IMR-90 (cell line): ENCODE measurements around the gene MICAL2. TPM values are rescaled to one million over a fixed set of nuclear protein-coding genes. Genes with fewer than 3 reads are reported as not detected.

ENCODE experiments used
- ATAC-seq: fragments of 200-7000 bp; cut with Tn5 transposase; 2 replicates; pipeline ENCODE4 v1.9.1; 2020; ENCODE audit warnings: low read depth, mild to moderate bottlenecking, moderate library complexity
- BruUV-seq: library from RNA; stranded (reverse); fragments of 400-500 nt; replicated peaks from 2 replicates; lab custom pipeline; 2021; lab: Mats Ljungman, UMichigan
- CTCF ChIA-PET: fragments of 300-600 bp; formaldehyde crosslinking; extraction: SDS; loops from one replicate; lab custom pipeline; 2021; ENCODE audit warnings: antibody characterized with exemption; lab: Yijun Ruan, JAX
- POLR2A ChIA-PET: fragments of 300-600 bp; sonication (Branson Sonifier 250); formaldehyde crosslinking; loops from one replicate; lab custom pipeline; 2022; ENCODE audit warnings: antibody characterized with exemption; ENCODE audit not compliant: unreplicated experiment; lab: Charles Lee
- DNase-seq: peaks from one replicate; pipeline ENCODE4 v3.0.0; 2013
- H2AFZ ChIP-seq: replicated peaks from 2 replicates; pipeline ENCODE3; 2013; ENCODE audit warnings: low read length, mild to moderate bottlenecking; ENCODE audit not compliant: poor library complexity
- H2AK5ac ChIP-seq: 2 replicates; pipeline ENCODE4 v1.6.1; 2013; ENCODE audit warnings: low read depth, low read length, inconsistent platforms
- H2AK9ac ChIP-seq: replicated peaks from 2 replicates; pipeline ENCODE3; 2013; ENCODE audit warnings: mild to moderate bottlenecking, low read depth, low read length, moderate library complexity; ENCODE audit not compliant: poor library complexity
- H2BK120ac ChIP-seq: 2 replicates; pipeline ENCODE4 v1.6.1; 2013; ENCODE audit warnings: low read depth, low read length, inconsistent platforms
- H2BK15ac ChIP-seq: 3 replicates; pipeline ENCODE4 v1.6.1; 2013; ENCODE audit warnings: low read depth, low read length, inconsistent platforms
- H2BK20ac ChIP-seq: 2 replicates; pipeline ENCODE4 v1.6.1; 2013; ENCODE audit warnings: low read depth, mild to moderate bottlenecking, inconsistent platforms, low read length, moderate library complexity
- H2BK5ac ChIP-seq: 2 replicates; pipeline ENCODE4 v1.6.1; 2013; ENCODE audit warnings: mild to moderate bottlenecking, low read depth, low read length, inconsistent platforms; ENCODE audit not compliant: poor library complexity, severe bottlenecking
- H3K14ac ChIP-seq: replicated peaks from 2 replicates; pipeline ENCODE4 v1.6.1; 2013; ENCODE audit warnings: low read depth, low read length, inconsistent platforms
- H3K18ac ChIP-seq: 2 replicates; pipeline ENCODE4 v1.6.1; 2013; ENCODE audit warnings: low read depth, low read length, control low read depth
- H3K23ac ChIP-seq: 2 replicates; pipeline ENCODE4 v1.6.1; 2013; ENCODE audit warnings: low read depth, low read length, inconsistent platforms
- H3K27ac ChIP-seq: 2 replicates; pipeline ENCODE4 v1.5.1; 2013; ENCODE audit warnings: mild to moderate bottlenecking, control low read depth, low read length; ENCODE audit not compliant: insufficient read depth
- H3K27me3 ChIP-seq: 2 replicates; pipeline ENCODE4 v1.6.1; 2013; ENCODE audit warnings: low read length; ENCODE audit not compliant: control insufficient read depth, insufficient read depth
- H3K36me3 ChIP-seq: 2 replicates; pipeline ENCODE4 v1.6.1; 2013; ENCODE audit warnings: low read length, mixed read lengths; ENCODE audit not compliant: control insufficient read depth, insufficient read depth
- H3K4ac ChIP-seq: 2 replicates; pipeline ENCODE4 v1.6.1; 2013; ENCODE audit warnings: low read depth, low read length, inconsistent platforms
- H3K4me1 ChIP-seq: 2 replicates; pipeline ENCODE4 v1.6.1; 2013; ENCODE audit warnings: low read length, mixed read lengths; ENCODE audit not compliant: control insufficient read depth, insufficient read depth
- H3K4me2 ChIP-seq: 2 replicates; pipeline ENCODE4 v1.6.1; 2013; ENCODE audit warnings: low read depth, mild to moderate bottlenecking, control low read depth, low read length, moderate library complexity
- H3K4me3 ChIP-seq: 2 replicates; pipeline ENCODE4 v1.5.1; 2013; ENCODE audit warnings: low read depth, mild to moderate bottlenecking, control low read depth, low read length, moderate library complexity; ENCODE audit not compliant: insufficient read depth
- H3K56ac ChIP-seq: 2 replicates; pipeline ENCODE4 v1.6.1; 2013; ENCODE audit warnings: low read length, inconsistent platforms; ENCODE audit not compliant: insufficient read depth; ENCODE audit errors: extremely low read depth
- H3K79me1 ChIP-seq, 2 experiments: 2 replicates each; pipeline ENCODE4 v1.6.1; 2013; ENCODE audit warnings: low read length in 2 of 2, inconsistent platforms in 1 of 2, low read depth in 1 of 2
- H3K9ac ChIP-seq: 2 replicates; pipeline ENCODE4 v1.6.1; 2013; ENCODE audit warnings: low read depth, low read length, control low read depth
- H3K9me1 ChIP-seq: 2 replicates; pipeline ENCODE4 v1.6.1; 2013; ENCODE audit warnings: low read length, inconsistent platforms; ENCODE audit not compliant: insufficient read depth
- H3K9me3 ChIP-seq: 2 replicates; pipeline ENCODE4 v1.6.1; 2013; ENCODE audit warnings: low read length; ENCODE audit not compliant: control insufficient read depth, insufficient read depth
- H4K20me1 ChIP-seq: 2 replicates; pipeline ENCODE4 v1.6.1; 2013; ENCODE audit warnings: low read length, inconsistent platforms; ENCODE audit not compliant: insufficient read depth
- H4K5ac ChIP-seq: 2 replicates; pipeline ENCODE4 v1.6.1; 2013; ENCODE audit warnings: mild to moderate bottlenecking, low read depth, low read length, control low read depth
- H4K8ac ChIP-seq, 2 experiments: 2 replicates each; pipeline ENCODE4 v1.6.1; 2013; ENCODE audit warnings: low read depth in 2 of 2, low read length in 2 of 2, control low read depth in 1 of 2, inconsistent platforms in 1 of 2
- H4K91ac ChIP-seq: 2 replicates; pipeline ENCODE4 v1.6.1; 2013; ENCODE audit warnings: low read depth, low read length, inconsistent platforms; ENCODE audit not compliant: insufficient read depth
- BHLHE40 ChIP-seq: fragments of 150-350 bp; IDR thresholded peaks from 2 replicates; pipeline ENCODE4 v1.6.1; 2016; ENCODE audit warnings: mild to moderate bottlenecking, low read depth, low read length
- CEBPB ChIP-seq: IDR thresholded peaks from 2 replicates; pipeline ENCODE4 v1.6.1; 2012; ENCODE audit warnings: low read depth, low read length, improper control_type of control experiment
- CHD1 ChIP-seq: IDR thresholded peaks from 2 replicates; pipeline ENCODE4 v1.6.1; 2012; ENCODE audit warnings: low read depth, low read length, improper control_type of control experiment
- MAFK ChIP-seq: IDR thresholded peaks from 2 replicates; pipeline ENCODE4 v1.6.1; 2012; ENCODE audit warnings: low read depth, low read length, improper control_type of control experiment
- MAZ ChIP-seq: IDR thresholded peaks from 2 replicates; pipeline ENCODE4 v1.6.1; 2012; ENCODE audit warnings: low read depth, mild to moderate bottlenecking, low read length, improper control_type of control experiment, moderate library complexity, borderline replicate concordance
- MXI1 ChIP-seq: IDR thresholded peaks from 2 replicates; pipeline ENCODE4 v1.6.1; 2012; ENCODE audit warnings: low read depth, mild to moderate bottlenecking, low read length, moderate library complexity, borderline replicate concordance
- NFE2L2 ChIP-seq: fragments of 150-350 bp; IDR thresholded peaks from 2 replicates; pipeline ENCODE4 v1.6.1; 2016; ENCODE audit warnings: low read depth, mild to moderate bottlenecking, low read length
- POLR2A ChIP-seq: IDR thresholded peaks from 2 replicates; pipeline ENCODE4 v1.6.1; 2012; ENCODE audit warnings: mild to moderate bottlenecking, low read depth, low read length
- RAD21 ChIP-seq: IDR thresholded peaks from 2 replicates; pipeline ENCODE4 v1.6.1; 2012; ENCODE audit warnings: low read length, improper control_type of control experiment
- RCOR1 ChIP-seq: IDR thresholded peaks from 2 replicates; pipeline ENCODE4 v1.6.1; 2012; ENCODE audit warnings: mild to moderate bottlenecking, low read length, improper control_type of control experiment; ENCODE audit not compliant: insufficient replicate concordance
- SMC3 ChIP-seq: fragments of 150-350 bp; IDR thresholded peaks from 2 replicates; pipeline ENCODE4 v1.6.1; 2016; ENCODE audit warnings: low read depth, mild to moderate bottlenecking, antibody characterized with exemption, low read length, moderate library complexity
- WGBS, 2 experiments: methylation state at CpG; one replicate each; pipeline versions ENCODE4 v1.1.5 to v1.1.7; 2013; ENCODE audit warnings: missing lambda C conversion rate in 2 of 2; ENCODE audit not compliant: insufficient read length in 1 of 2; ENCODE audit errors: extremely low coverage in 2 of 2; 5-methylcytosine and 5-hydroxymethylcytosine counted together
- dilution Hi-C: fragments of 300-500 bp; cut with HindIII; formaldehyde crosslinking; loops from one replicate; pipeline ENCODE4 v1.14.3; 2018; ENCODE audit warnings: low sequenced_read_pairs; ENCODE audit not compliant: unreplicated experiment
- in situ Hi-C: fragments of 300-500 bp; cut with MboI; formaldehyde crosslinking; loops from 3 replicates; pipeline ENCODE4 v1.14.3; 2019; ENCODE audit warnings: low sequenced_read_pairs, inconsistent platforms, mixed read lengths
- intact Hi-C: fragments of 100-400 bp; cut with micrococcal nuclease; formaldehyde crosslinking; loops from 2 replicates; pipeline ENCODE4 v1.10.0; 2022
- polyA plus RNA-seq, 3 experiments: library from polyadenylated mRNA; depleted of rRNA; stranded (reverse); fragments of >200 nt; gene quantifications; 2 replicates each; pipeline ENCODE4 v1.2.3, GENCODE V29; 2012; ENCODE audit warnings: low replicate concordance in 1 of 3
- total RNA-seq: library from RNA; depleted of rRNA; stranded (reverse); fragments of >200 nt; gene quantifications from 2 replicates; pipeline ENCODE4 v1.2.3, GENCODE V29; 2012
- TF ChIP-seq, protein P1 (sequence below): fragments of 150-350 bp; IDR thresholded peaks from 2 replicates; pipeline ENCODE4 v1.6.1; 2016; ENCODE audit warnings: low read depth, mild to moderate bottlenecking, low read length, moderate library complexity, borderline replicate concordance

The MICAL2 gene
- total and polyA plus RNA-seq, 2 of the 4 experiments (the other 2 are of a cell fraction): 170 to 336 TPM

DNA sequence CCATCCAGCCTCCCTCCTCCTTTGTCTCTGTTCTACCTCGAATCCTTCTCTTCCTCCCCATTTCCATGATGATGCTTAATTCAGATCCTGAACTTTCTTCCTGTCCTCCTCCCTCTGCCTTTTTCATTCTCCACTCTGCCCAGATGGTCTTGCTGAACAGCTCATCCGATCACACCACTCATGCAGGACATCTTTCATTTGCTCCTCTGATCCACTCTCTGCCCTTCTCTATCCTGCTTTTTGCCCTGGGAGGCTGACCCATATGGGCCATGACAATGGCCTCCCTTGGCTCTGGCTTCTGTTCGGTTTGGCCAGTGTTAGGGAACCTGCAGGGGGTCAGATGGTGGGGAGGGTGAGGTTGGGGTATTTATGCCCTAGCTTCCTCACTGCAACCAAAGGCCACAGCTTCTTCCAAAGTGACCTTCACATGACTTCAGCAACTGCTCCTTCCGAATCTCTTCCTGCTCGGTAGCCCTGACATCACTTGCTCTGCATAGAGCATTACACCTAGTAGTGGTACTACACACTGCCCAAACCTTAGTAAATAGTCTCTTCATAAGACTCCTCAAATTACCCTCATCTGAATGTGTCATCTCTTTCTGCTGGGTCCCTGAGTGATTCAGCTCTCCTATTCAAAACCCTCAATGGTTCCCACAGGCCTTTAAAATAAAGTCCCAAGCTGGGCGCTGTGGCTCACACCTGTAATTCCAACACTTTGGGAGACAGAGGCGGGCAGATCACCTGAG is 32.7 kb upstream of the MICAL2 start (continued):
- TF ChIP-seq NFE2L2: no peak
- TF ChIP-seq MAFK: no peak

DNA sequence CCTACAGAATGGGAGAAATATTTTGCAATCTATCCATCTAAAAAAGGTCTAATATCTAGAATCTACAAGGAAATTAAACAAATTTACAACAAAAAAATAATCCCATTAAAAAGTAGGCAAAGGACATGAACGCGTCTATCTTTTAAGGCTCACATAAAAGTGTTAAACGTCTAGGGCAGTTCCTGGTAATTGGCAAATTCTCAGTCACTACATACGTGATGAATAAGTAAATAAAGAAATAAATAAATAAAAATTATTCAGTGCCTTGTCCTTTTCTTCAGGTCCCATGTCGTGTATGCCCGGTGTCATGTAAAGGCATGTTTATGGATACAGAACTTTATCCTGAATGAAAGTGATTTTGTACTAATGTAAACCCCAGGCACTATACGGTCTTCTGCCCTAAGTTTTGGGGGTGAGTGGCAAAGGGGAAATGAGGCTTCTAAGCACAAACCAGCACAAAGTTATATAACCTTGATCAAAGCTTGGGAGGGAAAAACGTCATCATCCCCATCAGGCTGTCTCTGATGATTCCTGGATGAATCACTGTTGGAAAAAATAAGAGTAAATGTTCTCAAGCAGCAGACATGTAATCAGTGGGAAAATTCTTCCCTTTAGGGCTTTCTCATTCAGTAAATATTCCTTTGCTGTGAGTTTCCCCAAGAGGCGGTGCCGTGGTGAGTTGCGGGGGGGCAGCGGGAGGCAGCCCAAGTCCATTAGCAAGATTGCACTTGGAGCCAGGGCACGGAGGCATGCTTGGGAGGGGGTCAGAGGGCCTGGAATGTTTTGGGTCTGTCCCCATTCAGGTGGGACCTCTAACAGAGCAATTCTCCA is 30.4 kb upstream of the MICAL2 start:
- peaks cover 18% of the 10 kb centered on the region for H3K9me1 ChIP-seq
- peak; percentile 99 for DNase-seq
- H2BK15ac ChIP-seq: peak overlapping the region; percentile 82; the same call in 2 of the 3 replicates
- H3K79me1 ChIP-seq: peaks cover 10 to 37% of the 10 kb centered on the region in 2 experiments; a peak in 3 of 4 replicates
- H4K91ac ChIP-seq: peak overlapping the region; percentile 96
- no peaks in the 10 kb centered on the region for H3K9me3 ChIP-seq
- dilution Hi-C loops: no loop called here
- TSS peak; percentile 87 for BruUV-seq
- ChIA-PET POLR2A (interaction anchor here (0.7 kb wide), 1 partner anchor 71 kb away, joined by 5 read pairs; no protein-coding TSS in a partner anchor), CTCF (no interaction called here)
- peak overlapping the region; percentile 89 for H3K27ac ChIP-seq
- H3K9ac ChIP-seq: peak overlapping the region; percentile 73
- peak overlapping the region; percentile 82 for H3K18ac ChIP-seq
- in situ Hi-C loops: no loop called here
- H4K20me1 ChIP-seq: no peaks in the 10 kb centered on the region
- peak overlapping the region; percentile 68 for H3K4me2 ChIP-seq
- peak overlapping the region; percentile 56; the same call in 1 of the 2 replicates for H3K23ac ChIP-seq
- H2AK5ac ChIP-seq: peak overlapping the region; percentile 75
- H3K4me3 ChIP-seq: no peak overlapping the region
- H3K4me1 ChIP-seq: peaks cover 23% of the 10 kb centered on the region
- no peaks in the 10 kb centered on the region for H3K36me3 ChIP-seq
- H2AFZ ChIP-seq: peak overlapping the region; percentile 76
- H2BK120ac ChIP-seq: peak overlapping the region; percentile 99
- peak overlapping the region; percentile 85 for H3K14ac ChIP-seq
- peak overlapping the region; percentile 34 for H2AK9ac ChIP-seq
- peak overlapping the region; percentile 97 for H2BK20ac ChIP-seq
- H3K56ac ChIP-seq: peak overlapping the region; percentile 93
- H4K8ac ChIP-seq: peak overlapping the region; percentile 40 to 95; a peak in 3 of 4 replicates
- peak overlapping the region; percentile 94 for H3K4ac ChIP-seq
- WGBS, 2 experiments: 0% methylated on average over 1 of the region's 13 CpGs; no CpG with 5 or more reads in 1 of the 2 experiments
- H4K5ac ChIP-seq: peak overlapping the region; percentile 50
- peak overlapping the region; percentile 97 for H2BK5ac ChIP-seq
- no peaks in the 10 kb centered on the region for H3K27me3 ChIP-seq
- intact Hi-C loops: loop anchor here (10.0 kb wide), 1 partner anchor 155 kb away; no protein-coding TSS in a partner anchor
- ATAC-seq: peak; percentile 61
- TF ChIP-seq CEBPB (peak; percentile 72; the same call in 1 of the 2 replicates), MXI1 (no peak), RAD21 (no peak), BHLHE40 (peak; percentile 48; the same call in 1 of the 2 replicates), MAZ (peak; percentile 79; the same call in 1 of the 2 replicates), RCOR1 (no peak), SMC3 (peak; percentile 1; the same call in 1 of the 2 replicates), POLR2A (peak; percentile 91), CHD1 (no peak)
- TF ChIP-seq, protein P1, sequence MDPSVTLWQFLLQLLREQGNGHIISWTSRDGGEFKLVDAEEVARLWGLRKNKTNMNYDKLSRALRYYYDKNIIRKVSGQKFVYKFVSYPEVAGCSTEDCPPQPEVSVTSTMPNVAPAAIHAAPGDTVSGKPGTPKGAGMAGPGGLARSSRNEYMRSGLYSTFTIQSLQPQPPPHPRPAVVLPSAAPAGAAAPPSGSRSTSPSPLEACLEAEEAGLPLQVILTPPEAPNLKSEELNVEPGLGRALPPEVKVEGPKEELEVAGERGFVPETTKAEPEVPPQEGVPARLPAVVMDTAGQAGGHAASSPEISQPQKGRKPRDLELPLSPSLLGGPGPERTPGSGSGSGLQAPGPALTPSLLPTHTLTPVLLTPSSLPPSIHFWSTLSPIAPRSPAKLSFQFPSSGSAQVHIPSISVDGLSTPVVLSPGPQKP: no peak
